ENCODE measurements around the gene BCKDHA. TPM values are rescaled to one million over a fixed set of nuclear protein-coding genes. Genes with fewer than 3 reads are reported as not detected.
"Not testable (repeated sequence)": the region's sequence is repeated elsewhere in the genome, so short reads cannot be mapped to it uniquely, and the experiment has no call there.

The BCKDHA gene
- polyA plus RNA-seq, 3 donors = 34.9 to 43.2 (median 38.2) TPM

DNA sequence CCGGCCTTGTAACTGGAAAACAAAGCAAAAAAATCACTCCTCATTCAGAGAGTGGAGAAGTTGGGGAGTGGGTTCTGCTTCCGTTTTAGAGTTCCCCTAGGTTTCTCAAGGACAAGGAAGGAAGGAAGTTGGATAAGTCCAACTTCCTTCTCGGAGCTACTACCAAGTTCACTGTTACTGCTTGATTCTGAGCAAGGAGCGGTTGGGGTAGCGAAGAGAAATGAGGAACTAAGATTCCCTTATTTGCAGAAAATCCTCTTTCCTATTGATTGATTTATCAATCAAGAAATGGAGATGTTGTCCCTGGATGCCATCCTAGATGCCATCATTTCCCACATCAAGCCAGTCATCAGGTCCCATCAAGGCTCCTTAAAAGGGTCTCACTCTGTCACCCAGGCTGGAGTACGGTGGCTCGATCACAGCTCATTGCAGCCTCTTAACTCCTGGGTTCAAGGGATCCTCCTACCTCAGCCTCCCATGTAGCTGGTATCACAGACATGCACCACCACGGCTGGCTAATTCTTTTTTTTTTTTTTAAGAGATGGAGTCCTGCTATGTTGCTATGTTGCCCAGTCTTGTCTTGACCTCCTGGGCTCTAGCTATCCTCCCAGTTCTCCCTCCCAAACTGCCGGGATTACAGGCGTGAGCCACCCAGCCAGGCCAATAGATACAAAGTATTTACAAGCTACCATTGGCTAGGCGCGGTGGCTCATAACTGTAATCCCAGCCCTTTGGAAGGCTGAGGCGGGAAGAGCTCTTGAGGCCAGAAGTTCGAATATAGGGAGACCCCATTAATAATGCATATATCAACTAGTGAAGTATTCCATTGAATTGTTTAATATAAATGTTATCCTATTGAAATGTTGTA lies 32.9 kb upstream of the BCKDHA start:
- no peak for DNase-seq (ENCODE audit: low read depth in 3 of 3, low spot score in 2 of 3)

DNA sequence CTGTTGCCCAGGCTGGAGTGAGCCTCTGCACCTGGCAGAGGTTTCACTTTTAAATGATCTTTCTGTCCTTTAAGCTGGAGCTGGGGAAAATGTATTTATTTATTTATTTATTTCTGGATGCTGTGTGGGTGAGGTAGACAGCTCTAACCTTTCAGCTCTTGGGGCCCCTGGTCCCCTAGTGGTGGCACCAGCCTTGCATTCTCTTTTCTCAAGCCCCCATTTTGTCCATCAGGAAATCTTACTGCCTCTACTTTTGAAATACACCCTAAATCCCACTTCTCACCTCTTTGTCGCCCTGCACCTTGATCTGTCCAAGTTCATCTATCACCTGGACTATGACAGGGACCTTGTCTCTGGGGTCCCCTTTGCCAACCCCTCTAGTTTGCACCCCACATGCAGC lies 31.5 kb upstream of the BCKDHA start:
- no peak for DNase-seq (ENCODE audit: low read depth in 3 of 3, low spot score in 2 of 3)

DNA sequence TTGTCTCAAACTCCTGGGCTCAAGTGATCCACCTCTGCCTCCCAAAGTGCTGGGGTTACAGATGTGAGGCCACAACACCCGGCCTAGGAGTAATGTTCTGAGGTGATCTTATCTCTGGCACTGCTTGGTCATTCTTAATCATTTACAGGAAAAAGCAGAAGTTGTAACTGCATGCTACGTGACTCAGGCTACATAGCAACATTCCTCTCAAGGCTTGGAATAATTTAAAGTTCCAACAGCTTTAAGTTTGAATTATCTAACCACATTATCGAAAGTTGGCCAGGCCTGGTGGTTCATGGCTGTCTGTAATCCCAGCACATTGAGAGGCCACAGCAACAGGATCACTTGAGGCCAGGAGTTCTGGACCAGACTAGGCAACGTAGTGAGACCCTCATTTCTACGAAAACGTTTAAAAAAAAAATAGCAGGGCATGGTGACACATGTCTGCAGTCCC lies 29.7 kb upstream of the BCKDHA start:
- no peak for DNase-seq (ENCODE audit: low read depth in 3 of 3, low spot score in 2 of 3)

DNA sequence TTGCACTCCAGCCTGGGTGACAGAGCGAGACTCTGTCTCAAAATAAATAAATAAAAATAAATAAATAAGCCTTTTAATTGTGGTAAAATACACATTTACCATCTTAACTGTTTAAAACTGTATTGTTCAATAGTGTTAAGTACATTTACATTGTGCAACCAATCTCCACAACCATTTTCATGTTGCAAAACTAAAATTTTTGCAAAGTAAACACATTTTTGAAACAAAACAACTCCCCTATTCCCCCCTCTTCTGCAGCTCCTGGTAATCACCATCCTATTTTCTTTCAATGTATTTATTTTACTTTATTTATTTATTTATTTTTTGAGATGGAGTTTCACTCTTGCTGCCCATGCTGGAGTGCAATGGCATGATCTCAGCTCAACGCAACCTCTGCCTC lies 27.8 kb upstream of the BCKDHA start:
- DNase-seq (ENCODE audit: low read depth in 3 of 3, low spot score in 2 of 3) = no peak

DNA sequence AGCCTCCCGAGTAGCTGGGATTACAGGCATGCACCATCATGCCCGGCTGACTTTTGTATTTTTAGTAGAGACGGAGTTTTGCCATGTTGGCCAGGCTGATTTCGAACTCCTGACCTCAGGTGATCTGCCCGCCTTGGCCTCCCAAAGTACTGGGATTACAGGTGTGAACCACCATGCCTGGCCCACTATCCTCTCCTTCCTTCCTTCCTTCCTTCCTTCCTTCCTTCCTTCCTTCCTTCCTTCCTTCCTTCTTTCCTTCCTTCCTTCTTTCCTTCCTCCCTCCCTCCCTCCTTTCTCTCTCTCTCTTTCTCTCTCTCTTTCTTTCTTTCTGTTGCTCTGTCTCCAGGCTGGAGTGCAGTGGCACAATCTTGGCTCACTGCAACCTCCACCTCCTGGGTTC lies 26.5 kb upstream of the BCKDHA start:
- DNase-seq (ENCODE audit: low read depth in 3 of 3, low spot score in 2 of 3) = not testable (repeated sequence)

DNA sequence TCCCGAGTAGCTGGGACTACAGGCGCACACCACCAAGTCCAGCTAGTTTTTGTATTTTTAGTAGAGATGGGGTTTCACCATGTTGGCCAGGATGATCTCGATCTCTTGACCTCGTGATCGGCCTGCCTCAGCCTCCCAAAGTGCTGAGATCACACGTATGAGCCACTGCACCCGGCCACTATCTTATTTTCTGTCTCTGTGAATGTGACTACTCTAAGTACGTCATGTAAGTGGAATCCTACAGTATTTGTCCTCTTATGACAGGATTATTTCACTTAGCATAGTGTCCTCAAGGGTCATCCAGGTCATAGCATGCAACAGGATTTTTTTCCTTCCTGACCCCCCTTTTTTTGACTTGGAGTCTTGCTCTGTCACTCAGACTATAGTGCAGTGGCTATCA lies 26.1 kb upstream of the BCKDHA start:
- DNase-seq (ENCODE audit: low read depth in 3 of 3, low spot score in 2 of 3) = no peak

DNA sequence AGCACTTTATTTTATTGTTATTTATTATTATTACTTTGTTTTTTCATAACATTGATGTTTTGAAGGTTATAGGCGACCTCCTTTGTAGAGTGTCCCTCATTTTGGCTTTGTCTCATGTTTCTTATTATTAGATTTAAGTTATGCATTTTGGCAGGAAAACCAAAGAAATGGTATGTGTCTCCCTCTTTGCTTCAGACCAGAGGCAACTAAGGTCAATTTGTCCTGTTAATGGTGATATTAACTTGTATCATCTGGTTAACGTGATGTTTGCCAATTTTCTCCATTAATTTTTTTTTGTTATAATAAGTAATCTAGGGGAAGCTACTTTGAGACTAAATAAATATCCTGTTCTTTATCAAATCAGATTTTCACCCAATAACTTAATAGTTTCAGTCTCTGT lies 25.1 kb upstream of the BCKDHA start:
- DNase-seq (ENCODE audit: low read depth in 3 of 3, low spot score in 2 of 3) = no peak

DNA sequence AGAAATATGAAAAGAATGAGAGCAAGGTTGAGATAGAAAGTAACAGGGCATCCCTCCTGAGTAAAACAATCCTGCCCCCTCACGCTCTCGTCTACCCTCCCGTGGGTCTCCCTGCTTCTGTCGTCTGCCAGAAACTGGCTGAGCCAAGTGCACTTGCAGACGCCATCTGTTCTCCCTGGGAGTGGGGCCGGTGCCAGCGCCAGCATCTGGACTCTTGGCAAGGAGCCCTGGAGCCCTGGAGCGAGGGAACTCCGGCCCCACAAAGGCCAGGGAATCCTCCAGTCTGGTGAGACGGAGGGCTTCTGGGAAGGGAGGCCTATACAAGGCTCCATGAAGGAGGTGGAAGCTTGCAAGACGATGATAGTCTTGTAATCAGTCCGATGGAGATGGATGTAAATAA lies 23.6 kb upstream of the BCKDHA start:
- DNase-seq (ENCODE audit: low read depth in 3 of 3, low spot score in 2 of 3) = no peak

DNA sequence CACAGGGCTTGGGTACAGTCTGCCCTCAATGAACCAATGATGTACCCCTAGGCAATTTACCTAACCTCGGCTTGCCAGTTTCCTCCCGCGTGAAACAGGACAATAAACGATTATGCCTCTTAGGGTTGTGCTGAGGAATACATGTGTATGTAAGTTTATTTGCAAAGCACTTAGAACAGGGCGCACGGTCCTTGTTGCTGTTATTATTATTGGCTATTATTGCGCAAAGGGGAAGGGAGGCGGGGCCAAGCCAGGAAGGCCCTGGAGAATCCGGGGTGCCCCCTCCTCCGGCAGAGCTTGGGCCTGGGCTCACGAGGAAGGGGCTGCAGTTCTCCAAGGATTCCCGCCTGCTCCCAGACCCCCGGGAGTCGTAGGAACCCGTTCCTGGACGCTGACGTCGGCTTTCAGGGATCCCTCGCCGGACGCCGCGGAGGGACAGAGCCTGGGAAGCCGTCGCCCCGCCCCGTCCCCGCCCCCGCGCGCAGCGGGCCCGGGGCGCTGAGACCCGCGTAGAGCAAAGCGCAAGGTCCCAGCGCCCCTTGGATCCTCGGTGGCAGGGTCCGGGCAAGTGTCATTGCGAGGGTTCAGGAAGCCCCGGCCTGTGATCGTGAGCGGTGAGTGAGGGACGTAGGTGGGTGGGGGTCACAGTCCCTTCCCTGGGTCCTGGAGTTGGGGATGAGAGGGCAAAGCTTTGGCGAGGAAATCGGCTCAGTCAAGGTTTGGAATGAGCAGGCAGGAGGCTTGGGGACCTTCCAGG lies 21.2 kb upstream of the BCKDHA start, which contains the start of gene TMEM91:
TSS of gene TMEM91 (plus strand) at position 293 of the 757 bp plus-strand sequence. CDS start 1,777 bp downstream, outside the sequence.
- no peak for DNase-seq (ENCODE audit: low read depth in 3 of 3, low spot score in 2 of 3)

DNA sequence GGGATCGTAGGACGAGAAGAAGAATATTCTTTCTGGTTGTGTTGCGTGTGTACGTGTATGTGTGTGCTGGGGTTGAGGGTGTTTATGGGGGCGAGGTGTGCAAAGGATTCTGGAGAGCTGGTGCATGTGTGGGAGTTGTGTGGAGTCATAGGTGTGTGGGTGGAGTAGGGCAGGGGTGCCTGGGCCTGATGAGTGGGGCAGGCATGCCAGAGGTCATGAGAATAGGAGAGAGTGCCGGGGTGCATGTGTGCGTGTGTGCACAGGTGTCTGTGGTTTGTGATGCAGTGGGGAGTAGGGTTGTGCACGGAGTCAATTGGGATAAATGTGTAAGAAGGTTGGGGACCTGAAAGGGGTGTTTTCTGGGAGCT lies 20.6 kb upstream of the BCKDHA start:
- DNase-seq (ENCODE audit: low read depth in 3 of 3, low spot score in 2 of 3) = no peak

DNA sequence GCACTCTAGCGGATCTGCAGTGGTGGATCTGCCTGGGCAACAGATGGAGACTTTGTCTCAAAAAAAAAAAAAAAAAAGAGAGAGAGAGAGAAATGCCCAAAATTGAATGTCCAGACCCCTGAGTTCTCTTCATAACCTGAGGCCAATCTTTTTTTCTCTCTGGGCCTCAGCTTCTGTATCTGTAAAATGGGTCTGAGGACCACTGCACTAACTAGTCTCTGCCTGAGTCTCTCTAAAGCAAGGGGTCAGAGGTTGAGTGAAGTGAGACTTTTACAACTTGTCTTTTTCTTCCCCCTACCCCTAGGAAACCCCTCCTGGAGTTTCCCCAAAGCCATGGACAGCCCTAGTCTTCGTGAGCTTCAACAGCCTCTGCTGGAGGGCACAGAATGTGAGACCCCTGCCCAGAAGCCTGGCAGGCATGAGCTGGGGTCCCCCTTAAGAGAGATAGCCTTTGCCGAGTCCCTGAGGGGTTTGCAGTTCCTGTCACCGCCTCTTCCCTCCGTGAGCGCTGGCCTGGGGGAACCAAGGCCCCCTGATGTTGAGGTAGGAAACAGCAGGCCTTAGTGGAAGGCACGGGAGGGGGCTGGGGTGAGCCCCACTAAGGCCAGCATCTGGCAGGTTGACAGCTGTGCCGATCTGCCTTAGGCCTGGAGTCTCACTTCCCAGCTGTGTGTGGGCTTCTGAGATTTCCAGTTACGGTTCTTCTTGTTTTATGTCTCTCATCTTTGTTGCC lies 19.5 kb upstream of the BCKDHA start:
- DNase-seq (ENCODE audit: low read depth in 3 of 3, low spot score in 2 of 3) = no peak

DNA sequence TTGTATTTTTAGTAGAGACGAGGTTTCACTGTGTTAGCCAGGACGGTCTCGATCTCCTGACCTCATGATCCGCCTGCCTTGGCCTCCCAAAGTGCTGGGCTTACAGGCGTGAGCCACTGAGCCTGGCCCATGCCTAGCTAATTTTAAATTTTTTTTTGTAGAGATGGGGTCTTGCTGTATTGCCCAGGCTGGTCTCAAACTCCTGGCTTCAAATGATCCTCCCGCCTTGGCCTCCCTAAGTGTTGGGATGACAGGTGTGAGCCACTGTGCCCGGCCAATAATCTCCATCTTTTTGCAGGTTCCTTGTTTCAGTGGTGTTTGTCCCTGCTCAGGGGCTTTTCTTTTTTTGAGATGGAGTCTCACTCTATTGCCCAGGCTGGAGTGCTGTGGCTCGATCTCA lies 16.1 kb upstream of the BCKDHA start:
- DNase-seq (ENCODE audit: low read depth in 3 of 3, low spot score in 2 of 3) = not testable (repeated sequence)

DNA sequence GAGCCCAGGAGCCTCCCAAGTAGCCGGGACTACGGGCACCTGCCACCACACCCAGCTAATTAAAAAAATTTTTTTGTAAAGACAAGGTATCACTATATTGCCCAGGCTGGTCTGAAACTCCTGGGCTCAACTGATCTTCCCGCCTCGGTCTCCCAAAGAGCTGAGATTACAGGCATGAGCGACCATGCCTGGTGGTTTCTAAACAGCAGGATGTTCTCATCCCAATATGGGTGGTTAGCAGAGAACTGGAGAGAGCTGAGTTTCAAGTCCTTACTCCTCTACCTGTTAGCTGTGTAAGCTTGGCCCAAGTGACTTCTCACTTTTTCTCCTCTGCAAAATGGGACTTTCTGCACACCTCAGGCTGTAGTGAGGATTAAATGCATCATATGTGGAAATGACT lies 13.3 kb upstream of the BCKDHA start:
- DNase-seq (ENCODE audit: low read depth in 3 of 3, low spot score in 2 of 3) = no peak

DNA sequence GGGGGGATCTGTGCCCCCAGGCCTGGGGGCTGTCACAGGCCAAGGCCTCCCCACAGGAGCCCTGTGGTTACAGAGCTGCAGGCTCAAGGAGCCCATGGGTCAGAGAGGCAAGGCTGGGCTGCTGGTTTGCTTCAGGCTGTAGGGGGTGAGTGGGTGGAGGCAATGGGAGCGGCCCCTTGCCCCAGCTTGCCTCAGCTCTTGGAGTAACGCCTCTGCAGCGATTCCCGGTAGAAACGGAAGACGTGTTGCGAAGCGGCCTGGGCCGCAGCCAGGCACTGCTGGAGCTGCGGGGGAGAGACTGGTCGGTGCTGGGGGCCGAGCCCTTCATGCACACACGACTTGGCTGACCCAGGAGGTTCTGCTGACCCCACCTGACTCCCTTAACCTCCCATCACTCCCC lies 11.2 kb upstream of the BCKDHA start:
- no peak for DNase-seq (ENCODE audit: low read depth in 3 of 3, low spot score in 2 of 3)

DNA sequence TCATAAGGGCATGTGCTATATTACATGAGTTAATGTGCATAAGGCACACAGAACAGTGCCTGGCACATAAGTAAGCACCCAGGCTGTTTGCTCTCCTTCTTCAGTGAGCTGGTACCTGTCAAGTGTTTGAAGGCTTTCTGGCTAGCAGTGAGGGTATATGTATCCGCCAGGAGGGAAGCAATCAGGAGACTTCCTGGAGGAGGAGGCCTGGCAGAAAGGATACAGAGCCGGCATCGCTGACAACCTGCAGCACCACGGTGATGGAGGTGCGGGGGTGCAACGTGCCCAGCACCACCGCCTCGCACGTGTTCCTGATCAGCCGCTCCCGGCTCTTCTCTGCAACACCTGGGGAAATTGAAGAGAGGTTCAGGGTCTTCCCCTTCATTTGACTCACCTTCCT lies 6.0 kb upstream of the BCKDHA start:
- no peak for DNase-seq (ENCODE audit: low read depth in 3 of 3, low spot score in 2 of 3)

DNA sequence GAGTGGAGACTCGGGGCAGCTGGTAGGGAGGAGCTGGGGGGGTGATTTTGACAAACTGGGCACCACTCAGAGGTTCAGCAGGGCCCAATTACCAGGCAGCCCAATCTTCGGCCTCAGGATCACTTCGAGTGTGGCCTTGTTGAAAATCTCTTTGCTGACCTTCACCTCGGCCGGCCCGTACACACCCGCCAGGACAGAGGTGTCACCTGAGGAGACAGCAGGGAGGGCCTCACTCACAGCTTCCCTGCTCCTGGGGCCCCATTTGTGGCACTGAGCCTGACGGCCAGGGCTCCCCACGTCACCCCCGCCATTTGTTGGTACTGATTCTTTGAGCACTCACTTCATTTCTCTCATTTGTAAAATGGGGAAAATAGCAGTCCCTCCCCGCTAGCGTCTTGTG lies 4.8 kb upstream of the BCKDHA start:
- no peak for DNase-seq (ENCODE audit: low read depth in 3 of 3, low spot score in 2 of 3)

DNA sequence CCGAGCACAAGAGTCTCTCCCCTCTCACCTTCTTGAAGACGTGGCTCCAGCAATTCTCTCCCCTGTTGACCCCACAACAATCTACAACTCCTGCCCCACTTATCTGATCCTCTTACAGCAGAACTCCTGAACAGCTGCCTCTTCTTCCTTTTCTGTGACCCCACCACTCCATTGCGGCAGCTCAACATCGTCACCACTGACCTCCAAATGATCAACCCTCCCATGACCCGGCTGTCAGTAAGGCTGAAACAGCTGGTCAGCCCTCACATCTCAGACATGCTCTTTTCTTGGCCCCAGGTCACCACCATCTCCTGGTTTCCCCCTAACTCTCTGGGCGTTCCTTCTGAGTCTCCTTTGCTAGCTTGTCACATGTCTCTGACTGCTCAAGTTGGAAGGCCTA lies 2.3 kb upstream of the BCKDHA start:
- no peak for DNase-seq (ENCODE audit: low read depth in 3 of 3, low spot score in 2 of 3)

DNA sequence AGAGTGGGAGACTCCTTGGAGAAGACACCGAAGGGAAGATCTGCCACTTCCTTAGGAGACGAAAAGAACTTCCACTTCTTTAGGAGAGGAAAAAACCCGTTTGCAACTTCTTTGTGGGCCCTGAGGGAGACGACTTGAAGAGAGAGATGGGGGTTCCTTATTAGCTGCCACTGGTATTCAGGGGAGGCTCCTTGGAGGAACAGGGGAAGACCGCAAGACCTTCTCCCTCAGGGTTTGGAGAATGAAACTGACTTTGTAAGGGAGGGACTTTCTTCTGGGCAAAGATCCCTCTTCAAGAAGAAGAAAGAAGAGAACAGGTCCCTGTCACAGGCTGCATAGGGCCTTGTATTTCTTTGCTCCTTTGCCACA lies 416 bp downstream of the BCKDHA start:
- DNase-seq (ENCODE audit: low read depth in 3 of 3, low spot score in 2 of 3) = no peak

DNA sequence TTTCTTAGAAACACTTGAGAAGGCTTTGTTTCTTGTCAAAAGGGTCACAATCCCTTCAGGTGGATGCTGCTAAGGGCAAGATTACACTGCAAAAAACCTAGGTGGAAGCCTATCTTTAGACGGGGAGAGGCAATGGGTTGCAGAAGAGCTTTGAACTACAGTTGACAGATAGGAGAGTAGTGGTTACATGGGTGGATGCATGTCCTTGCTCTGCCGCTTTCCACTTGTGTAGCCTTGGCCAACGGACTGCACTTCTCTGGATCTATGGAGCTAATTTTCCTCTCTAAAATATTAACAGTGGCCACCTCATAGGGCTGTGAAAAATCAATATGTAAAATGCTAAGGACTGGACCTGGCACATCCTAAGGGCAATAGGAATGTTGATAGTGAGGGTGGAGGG lies 980 bp downstream of the BCKDHA start:
- no peak for DNase-seq (ENCODE audit: low read depth in 3 of 3, low spot score in 2 of 3)

DNA sequence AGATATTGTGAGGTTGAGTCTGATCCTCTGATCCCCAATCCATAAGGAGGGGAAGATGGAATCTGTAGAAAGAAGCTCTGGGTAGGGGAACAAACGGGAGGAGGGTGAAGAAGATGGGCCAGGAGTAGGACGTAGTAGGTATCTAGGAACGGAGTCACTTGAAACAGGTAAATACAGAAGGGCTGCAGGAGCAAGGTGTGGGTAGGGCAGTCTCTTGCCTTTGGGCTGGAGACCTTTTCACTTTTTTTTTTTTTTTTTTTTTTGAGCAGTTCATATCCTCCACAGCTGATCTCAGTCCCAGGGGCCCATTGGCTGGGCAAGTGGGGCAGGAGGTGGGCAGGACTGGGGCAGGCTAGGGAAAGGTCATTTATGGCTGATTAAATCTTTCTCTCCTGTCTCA lies 1.5 kb downstream of the BCKDHA start:
- DNase-seq (ENCODE audit: low read depth in 3 of 3, low spot score in 2 of 3) = no peak

DNA sequence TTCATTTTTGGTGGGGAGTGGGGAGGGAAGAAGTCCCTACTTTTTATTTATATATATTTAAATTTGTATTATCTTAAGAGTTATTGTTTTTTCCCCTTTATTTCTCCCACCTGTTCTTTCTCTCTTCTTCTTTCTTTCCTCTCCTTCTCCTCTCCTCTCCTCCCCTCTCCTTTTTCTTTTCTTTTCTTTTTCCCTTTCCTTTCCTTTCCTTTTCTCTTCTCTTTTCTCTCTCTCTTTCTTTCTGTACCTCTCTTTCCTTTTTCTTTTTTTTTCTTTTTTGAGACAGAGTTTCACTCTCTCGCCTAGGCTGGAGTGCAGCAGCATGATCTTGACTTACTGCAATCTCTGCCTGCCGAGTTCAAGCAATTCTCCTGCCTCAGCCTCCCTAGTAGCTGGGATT lies 1.9 kb downstream of the BCKDHA start:
- no peak for DNase-seq (ENCODE audit: low read depth in 3 of 3, low spot score in 2 of 3)

Data from right renal cortex interstitium (tissue), 3 donors.